PC-9 (cell line): Measurements from ENCODE around the gene SLC44A1.

Source experiments
- CTCF ChIP-seq: fragments of 200-600 bp; sonication (generic); conservative IDR thresholded peaks from 2 replicates; pipeline ENCODE4 v1.6.1; 2017; ENCODE audit warnings: mixed run types, antibody characterized with exemption, mild to moderate bottlenecking, moderate library complexity
- EZH2 ChIP-seq: fragments of 200-600 bp; sonication (generic); IDR thresholded peaks from 2 replicates; pipeline ENCODE4 v1.8.0; 2017; ENCODE audit warnings: antibody characterized with exemption, low read depth

- TF ChIP-seq EZH2 (no peak), CTCF (no peak)
Observed at GRCh38 chr9:105416840-105417239, 172.4 kb downstream of the SLC44A1 start.
